Loucy (cell line): Measurements from ENCODE around the gene SH3RF3.

Experiments used
- CTCF ChIP-seq: fragments of 200-600 bp; sonication (generic); conservative IDR thresholded peaks from 2 replicates; pipeline ENCODE4 v1.5.1; 2014; ENCODE audit warnings: mild to moderate bottlenecking, antibody characterized with exemption, low read length
- EZH2phosphoT487 ChIP-seq: fragments of 200-600 bp; IDR thresholded peaks from 2 replicates; pipeline ENCODE4 v1.6.1; 2018; ENCODE audit warnings: antibody characterized with exemption, mild to moderate bottlenecking, moderate library complexity, borderline replicate concordance

DNA sequence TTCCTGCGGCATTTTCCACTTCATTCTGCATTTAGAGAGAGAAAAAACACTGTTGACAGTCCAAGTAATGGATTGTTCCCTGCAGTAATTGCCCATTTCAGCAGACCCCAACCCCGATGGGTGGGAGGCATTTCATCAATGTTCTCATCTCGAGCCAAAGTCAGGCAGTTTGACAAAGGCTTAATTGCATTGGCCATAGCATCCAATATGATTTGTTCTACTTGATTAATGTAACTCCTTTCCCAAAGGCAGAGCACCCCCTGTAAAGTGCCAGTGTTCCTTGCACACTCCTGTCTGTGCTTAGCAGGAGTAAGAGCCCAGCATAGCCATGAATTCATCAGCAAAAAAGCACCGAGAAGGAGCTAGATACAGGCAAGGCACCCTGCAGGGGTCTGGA is 310.4 kb downstream of the SH3RF3 start:
- TF ChIP-seq CTCF (no peak), EZH2phosphoT487 (no peak)
